ENCODE measurements around the gene PRPF6. TPM values are rescaled to one million over a fixed set of nuclear protein-coding genes. Genes with fewer than 3 reads are reported as not detected.

Gene PRPF6
- total and polyA plus RNA-seq, 2 donors (not counting 1 experiment from before 2014, with no cell fraction given), result 31.7 to 82.9 TPM

- TF ChIP-seq EZH2 (IDR thresholded peaks at IDR 0.05; ENCODE audit: borderline replicate concordance, insufficient read depth, low read depth, low read length, poor library complexity, severe bottlenecking) (no peak), CTCF (IDR thresholded peaks at IDR 0.05) (no peak)
- Histone ChIP-seq H3K79me2 (ENCODE audit: control insufficient read depth, insufficient read depth, low read length) (peaks cover 97% of the 10 kb centered on the region), H3K9me3 (ENCODE audit: control extremely low read depth in 1 of 3, control insufficient read depth in 2 of 3, insufficient read depth in 1 of 3, low read length in 2 of 3) (peaks cover 0 to 5% (median 0%) of the 10 kb centered on the region in 3 donors), H3K4me3 (ENCODE audit: control extremely low read depth in 1 of 5, extremely low read depth in 1 of 5, insufficient read depth in 1 of 5, low read depth in 2 of 5, low read length in 4 of 5) (no peak overlapping the region), H3K4me1 (ENCODE audit: control insufficient read depth in 2 of 2, insufficient read depth in 2 of 2, low read length in 2 of 2) (peaks cover 54 to 58% of the 10 kb centered on the region in 2 donors), H3K9ac (ENCODE audit: low read length) (no peak overlapping the region), H4K20me1 (ENCODE audit: control insufficient read depth, insufficient read depth, low read length, poor library complexity, severe bottlenecking) (peaks cover 99% of the 10 kb centered on the region), H3K27ac (ENCODE audit: low read length in 2 of 2) (no peak overlapping the region), H3K27me3 (replicated peaks in 1 of 4; ENCODE audit: control extremely low read depth in 1 of 4, control insufficient read depth in 3 of 4, insufficient read depth in 4 of 4, low read length in 3 of 4) (no peaks in the 10 kb centered on the region), H2AFZ (ENCODE audit: insufficient read depth, low read depth, low read length, poor library complexity, severe bottlenecking) (no peak overlapping the region), H3K4me2 (replicated peaks; ENCODE audit: low read depth, low read length, poor library complexity, severe bottlenecking) (peak overlapping the region; percentile 95), H3K36me3 (replicated peaks in 1 of 2; ENCODE audit: control extremely low read depth in 1 of 2, control insufficient read depth in 1 of 2, extremely low read depth in 1 of 2, insufficient read depth in 2 of 2, low read length in 1 of 2) (peaks cover 0 to 37% of the 10 kb centered on the region in 2 experiments)
- Mint-ChIP-seq H3K9me3 (ENCODE audit: insufficient read depth) (no peaks in the 10 kb centered on the region), H3K4me3 (peak overlapping the region; percentile 90), H3K4me1 (peaks cover 52% of the 10 kb centered on the region), H3K27ac (peak overlapping the region; percentile 80), H3K27me3 (no peaks in the 10 kb centered on the region)
- ATAC-seq (ENCODE audit: low read depth) (no peak), DNase-seq (no peak)
- intact Hi-C loops (cut with micrococcal nuclease), result no loop called here
- ChIA-PET POLR2A (interaction anchor here (0.7 kb wide), 1 partner anchor 9 kb away, joined by 3 read pairs; no protein-coding TSS in a partner anchor), CTCF (interaction anchor here (0.6 kb wide), 1 partner anchor 10 kb away, joined by 3 read pairs; no protein-coding TSS in a partner anchor)
- WGBS (ENCODE audit: insufficient coverage), result 91% methylated on average over 15 of the region's 15 CpGs
These were observed 33.8 kb upstream of the PRPF6 start for GRCh38 chr20:63946986-63947637.
